NCI-H2107 (cell line): Measurements from ENCODE around the gene ZYX.
"Not testable (repeated sequence)": the region's sequence is repeated elsewhere in the genome, so short reads cannot be mapped to it uniquely, and the experiment has no call there.

Experiments used
- DNase-seq: peaks from one replicate; lab custom pipeline; 2025; lab: John Stamatoyannopoulos, UW

Gene ZYX

GRCh38 chr7:143396625-143397556 is 15.7 kb downstream of the ZYX start:
- no peak for DNase-seq

DNA sequence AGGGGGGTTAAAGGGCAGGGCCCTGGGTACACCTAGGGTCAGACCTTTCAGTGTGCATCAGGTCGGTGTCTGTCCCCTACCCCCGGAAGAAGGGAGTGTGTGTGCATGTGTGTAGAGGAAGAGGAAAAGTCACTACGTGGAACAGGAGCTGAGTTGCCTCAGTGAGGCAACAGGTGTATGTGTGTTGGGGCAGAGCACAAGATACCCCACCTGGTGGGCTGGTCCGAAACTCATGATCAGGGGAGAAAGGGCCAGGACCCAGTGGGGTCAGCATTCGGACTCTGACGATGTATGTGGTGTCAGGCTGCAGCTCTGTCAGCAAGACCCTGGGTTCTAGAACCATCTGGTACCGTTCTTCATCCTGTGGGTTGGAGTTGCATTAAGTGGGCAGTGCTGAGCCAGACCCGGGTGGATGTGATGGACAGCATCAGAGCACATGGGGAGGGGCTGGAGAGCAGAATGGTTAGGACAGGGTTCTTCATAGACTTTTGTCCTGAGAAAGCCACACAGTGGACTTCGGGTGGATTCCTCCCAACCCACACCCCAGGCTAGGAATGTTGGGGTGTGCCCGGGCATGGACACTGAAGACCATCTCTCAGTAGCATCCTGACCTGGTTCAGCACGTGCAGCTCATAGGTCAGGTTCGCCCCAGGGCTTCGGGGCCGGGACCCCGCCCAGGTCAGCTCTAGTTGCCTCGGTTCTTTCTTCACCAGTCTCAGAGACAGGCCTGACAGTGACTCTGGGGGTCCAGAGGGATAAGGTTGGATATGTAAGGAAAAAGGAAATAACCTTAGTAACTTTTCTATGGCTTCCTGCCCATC is 16.8 kb downstream of the ZYX start:
- DNase-seq, result no peak

DNA sequence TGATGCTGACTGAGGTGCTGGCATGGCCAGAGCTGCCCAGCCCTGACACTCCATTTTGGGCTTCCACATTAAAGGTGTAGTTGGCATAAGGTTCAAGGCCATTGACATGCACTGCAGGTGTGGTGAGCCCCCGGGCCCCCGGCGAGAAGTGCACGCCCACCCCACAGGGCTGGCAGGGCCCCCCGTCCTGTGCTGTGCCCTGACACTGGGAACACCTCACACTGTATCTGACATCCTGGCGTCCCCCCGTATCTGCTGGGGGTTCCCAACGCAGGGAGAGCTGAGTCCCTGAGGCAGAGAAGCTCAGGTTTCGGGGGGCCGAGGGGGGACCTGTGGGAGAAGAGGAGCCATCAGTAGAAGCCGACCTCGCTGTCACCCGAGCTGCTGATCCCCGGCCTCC is 17.5 kb downstream of the ZYX start:
- DNase-seq, result no peak

DNA sequence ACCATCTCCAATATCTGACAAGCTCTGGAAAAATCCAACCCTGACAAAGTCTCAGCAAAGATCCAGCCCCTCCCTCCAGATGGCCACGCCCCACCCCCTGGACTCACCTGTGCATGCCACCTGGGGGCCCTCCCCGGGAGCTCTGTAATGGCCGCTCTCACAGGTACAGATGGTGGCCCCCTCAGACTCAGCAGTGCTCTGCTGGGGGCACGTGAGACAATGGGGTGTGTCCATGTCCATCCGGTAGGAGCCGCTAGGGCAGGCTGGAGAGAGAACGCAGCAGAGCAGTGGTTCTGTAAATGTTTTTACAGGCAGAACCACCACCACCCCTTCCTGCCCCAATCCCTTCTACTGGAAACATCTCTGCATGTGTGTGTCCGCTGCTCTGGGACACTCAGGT is 18.0 kb downstream of the ZYX start:
- DNase-seq, result no peak

- no peak for DNase-seq
These were observed 18.5 kb downstream of the ZYX start for GRCh38 chr7:143399642-143400041.

- no peak for DNase-seq
These were observed 20.1 kb downstream of the ZYX start for GRCh38 chr7:143401265-143401664.

- DNase-seq, result not testable (repeated sequence)
These were observed 21.1 kb downstream of the ZYX start for GRCh38 chr7:143402233-143402632.

DNA sequence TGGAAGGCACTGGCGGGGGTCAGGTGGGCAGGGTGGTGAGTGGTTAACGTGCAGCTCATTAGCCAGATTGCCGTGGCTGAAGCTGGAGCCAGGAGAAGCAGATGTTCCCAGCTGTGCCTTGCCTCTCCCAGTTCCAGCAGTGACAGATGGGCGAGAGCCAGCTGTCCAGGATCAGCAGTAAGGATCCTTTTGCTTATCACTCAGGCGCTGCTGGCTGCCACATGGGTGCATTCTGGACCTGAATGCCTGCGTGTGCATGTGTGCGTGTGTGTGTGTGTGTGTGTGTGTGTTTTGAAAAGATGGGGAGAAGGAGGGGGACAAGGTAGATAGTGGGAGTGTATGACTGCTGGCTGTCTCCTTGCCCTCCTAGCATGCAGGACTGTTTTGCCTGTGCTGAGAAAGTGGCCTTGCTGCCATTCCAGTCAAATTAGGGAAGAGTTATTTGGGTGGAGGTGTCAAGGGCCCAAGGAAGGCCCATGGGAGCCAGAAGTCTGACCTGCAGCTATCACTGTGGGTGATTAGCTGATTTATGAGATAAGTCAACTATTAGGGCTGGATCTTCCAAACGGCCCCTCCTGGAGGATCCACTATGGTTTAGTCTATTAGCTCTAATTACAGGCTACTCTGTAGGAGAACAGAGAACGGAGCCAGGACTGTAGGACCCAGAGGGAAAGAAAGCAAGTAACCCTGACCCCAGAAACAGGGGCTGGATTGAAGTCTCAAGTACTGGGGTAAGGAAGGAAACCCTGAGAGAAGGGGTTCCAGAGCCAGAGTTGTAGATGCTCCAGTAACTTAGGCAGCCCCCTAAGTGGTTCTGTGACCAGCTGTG is 24.2 kb downstream of the ZYX start:
- DNase-seq, result no peak

DNA sequence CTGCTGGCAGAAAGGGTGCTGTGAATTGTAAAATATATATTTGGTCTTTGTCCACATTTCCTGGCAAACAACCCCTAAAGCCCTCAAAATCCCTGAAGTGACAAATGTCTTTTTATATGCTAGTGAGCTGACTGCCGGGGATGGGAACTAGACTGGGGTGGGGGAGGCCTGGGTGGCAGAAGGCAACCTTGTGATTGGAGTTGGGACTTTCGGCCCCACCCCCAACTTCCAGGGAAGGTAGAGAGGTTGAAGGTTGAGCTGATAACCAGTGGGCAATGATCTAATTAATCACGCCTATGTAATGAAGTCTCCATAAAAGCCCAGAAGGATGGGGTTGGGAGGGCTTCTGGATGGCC is 24.8 kb downstream of the ZYX start:
- no peak for DNase-seq

- no peak for DNase-seq
These were observed 26.4 kb downstream of the ZYX start for GRCh38 chr7:143407287-143408251.

DNA sequence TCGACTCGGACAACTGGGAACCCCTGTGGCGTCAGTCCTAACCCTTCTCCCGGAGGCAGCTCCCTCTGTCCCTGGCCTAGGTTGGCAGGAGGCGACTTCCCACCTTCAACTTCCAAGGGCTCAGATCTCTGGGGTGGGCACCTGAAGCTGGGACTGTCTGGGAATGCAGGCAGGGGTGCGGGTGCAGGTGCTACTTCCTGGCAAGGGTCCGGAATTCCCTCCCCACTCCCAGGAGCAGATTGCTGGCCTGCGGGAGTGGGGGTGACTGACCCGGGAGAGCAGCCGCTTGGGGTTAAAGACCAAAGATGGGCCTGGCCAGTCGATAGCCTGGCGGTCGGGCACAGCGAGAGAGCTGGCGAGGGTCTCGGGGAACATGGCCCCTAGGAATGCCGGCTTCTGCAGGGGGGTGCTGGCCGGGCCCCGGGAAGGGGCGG is 27.1 kb downstream of the ZYX start:
- DNase-seq, result no peak

- no peak for DNase-seq
These were observed 27.8 kb downstream of the ZYX start, which contains the start of gene EPHA1 for GRCh38 chr7:143408686-143409561. Gene EPHA1, minus strand, starts transcription at chr7:143408856. Its CDS starts 51 bp downstream, at chr7:143408805.

DNA sequence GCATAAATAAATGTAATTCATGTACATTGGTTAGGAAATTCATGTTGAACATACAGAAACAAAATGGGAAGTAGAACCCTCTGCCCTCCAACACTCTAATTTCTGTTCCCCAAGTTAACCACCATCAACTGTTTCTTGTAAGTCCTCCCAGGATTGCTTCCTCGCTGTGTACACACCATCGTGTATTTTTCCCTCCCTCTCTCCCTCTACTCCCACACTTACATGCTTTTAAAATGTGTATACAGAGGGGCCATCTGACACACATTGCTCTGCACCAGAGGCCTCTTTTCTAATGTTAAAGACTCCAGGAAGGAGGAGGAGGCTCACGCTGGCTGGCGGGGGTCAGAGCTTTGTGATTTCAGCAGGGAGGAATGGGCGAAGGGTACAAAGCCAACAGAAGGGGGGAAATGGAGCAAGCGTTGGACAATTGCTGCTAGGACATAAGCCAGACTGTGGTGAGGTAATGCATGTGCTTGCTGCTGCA is 29.4 kb downstream of the ZYX start:
- no peak for DNase-seq

DNA sequence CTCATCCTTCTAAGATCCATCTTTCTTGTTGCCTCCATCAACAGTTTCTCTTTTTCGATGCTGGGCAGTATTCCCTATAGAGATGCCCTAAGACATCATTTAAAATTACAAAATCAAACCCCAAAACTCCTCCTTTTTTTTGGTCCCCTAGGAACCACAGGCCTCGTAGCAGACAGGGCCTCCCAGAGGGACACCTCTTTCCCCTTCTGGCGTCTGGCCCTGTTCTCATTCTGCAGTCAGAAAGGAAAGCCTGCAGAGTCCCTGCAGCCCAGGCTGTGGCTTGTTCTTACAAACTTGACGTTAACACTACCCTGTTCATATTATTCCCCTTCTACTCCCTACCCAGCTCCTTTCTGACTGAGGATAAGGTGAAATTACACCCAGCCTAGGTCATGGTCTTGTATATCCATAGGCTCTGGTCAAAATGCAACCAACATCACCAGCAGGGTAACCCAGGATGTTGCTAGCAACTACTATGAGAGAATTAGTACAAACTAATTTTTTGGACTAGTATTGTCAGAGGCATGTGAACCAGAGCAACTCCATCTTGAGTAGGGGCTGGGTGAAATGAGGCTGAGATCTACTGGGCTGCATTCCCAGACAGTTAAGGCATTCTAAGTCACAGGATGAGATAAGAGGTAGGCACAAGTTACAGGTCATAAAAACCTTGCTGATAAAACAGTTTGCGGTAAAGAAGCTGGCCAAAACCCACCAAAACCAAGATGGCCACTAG is 31.0 kb downstream of the ZYX start:
- no peak for DNase-seq

DNA sequence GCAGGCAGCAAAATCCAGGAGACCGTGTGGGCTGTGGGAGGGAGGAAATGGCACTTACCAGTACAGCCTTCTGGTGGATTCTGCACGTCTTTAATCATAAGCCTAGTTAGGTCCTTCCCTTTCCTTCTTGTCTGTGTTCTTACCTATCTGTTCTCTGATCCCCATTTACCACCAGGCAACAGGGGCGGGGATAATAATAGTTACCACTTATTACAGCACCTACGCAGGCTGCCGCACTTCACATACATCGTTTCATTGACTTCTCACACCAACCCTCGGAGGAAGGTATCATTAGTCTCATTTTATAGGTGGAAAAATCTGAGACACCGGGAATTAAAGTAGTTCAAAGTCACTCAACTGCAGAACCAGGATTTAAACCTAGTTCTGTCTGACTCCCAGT is 32.0 kb downstream of the ZYX start:
- DNase-seq, result no peak

DNA sequence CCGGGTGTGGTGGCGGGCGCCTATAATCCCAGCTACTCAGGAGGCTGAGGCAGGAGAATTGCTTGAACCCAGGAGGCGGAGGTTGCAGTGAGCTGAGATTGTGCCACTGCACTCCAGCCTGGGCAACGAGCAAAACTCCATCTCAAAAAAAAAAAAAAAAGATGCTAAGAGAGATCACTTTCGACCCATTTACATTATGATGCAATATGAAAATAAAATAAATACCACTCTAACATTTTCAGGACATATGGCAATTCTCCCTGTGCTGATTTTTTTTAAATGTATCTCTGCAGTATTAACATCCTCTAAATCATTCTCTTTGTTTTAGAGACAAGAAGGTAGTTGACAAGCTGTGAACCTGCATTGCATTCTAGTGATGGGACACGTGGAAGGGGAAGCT is 34.1 kb downstream of the ZYX start:
- DNase-seq, result not testable (repeated sequence)

- DNase-seq, result no peak
These were observed 34.7 kb downstream of the ZYX start for GRCh38 chr7:143415742-143416397.

DNA sequence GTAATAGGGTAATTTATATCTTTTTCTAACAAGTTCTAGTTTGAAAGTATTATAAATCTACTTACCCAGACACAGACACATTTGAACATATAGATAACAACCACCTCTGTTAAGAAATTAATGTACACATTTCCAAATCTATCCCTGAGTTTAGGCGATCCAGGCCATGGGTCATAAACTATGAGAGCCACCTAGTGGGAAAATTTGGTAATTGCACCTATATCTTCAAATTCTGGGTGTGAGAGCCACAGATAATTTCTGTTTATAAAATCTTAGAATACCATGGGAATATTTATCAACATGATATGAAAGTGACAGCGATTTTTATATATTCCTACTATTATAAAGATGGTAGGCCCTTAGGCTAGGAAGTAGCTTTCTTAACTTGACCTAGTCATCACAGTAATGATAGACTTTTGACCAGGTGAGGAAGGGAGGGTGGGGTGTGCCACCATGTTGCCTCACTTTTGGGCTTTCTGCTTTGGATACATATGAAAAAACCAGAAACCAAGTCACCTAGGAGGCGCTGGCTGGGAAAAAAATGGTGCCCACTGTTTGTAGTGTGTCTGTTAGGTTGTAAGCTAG is 35.5 kb downstream of the ZYX start:
- peak; percentile 24 for DNase-seq
